A549 treated with AZD2906 at 1 μM for 4 hours (cell line): ENCODE data around the gene NANOS1. TPM values are rescaled to one million over a fixed set of nuclear protein-coding genes. Genes with fewer than 3 reads are reported as not detected.

Experiments used
- total RNA-seq: library from RNA; stranded (reverse); fragments of 200-300 nt; extraction: Qiagen RNA extraction; gene quantifications from 5 replicates; pipeline ENCODE4 v1.2.3, GENCODE V29; 2022

NANOS1 gene
- total RNA-seq: 2.0 to 3.4 TPM (median 2.9 TPM) in 5 replicates

GRCh38 chr10:119029613-119030420 is at the start of gene NANOS1:
TSS of gene NANOS1 (plus strand) at chr10:119029714. CDS start at chr10:119029802, 88 bp downstream.

GRCh38 chr10:119080521-119081259 is 51.2 kb downstream of the NANOS1 start, which contains the start of gene EIF3A:
TSS of gene EIF3A (minus strand) at chr10:119080817. CDS start at chr10:119080676, 141 bp downstream.

Other genes starting within 250 kb of the NANOS1 start
- gene EIF3A, start 51.1 kb downstream of the NANOS1 start, total RNA-seq: 113 to 166 TPM (median 126 TPM) in 5 replicates
- 48.3 to 65.0 TPM (median 53.1 TPM) in 5 replicates for gene DENND10, start 74.4 kb downstream of the NANOS1 start, total RNA-seq
- 39.8 to 50.3 TPM (median 44.5 TPM) in 5 replicates for gene SFXN4, start 136.0 kb downstream of the NANOS1 start, total RNA-seq
- gene PRDX3, start 149.1 kb downstream of the NANOS1 start, total RNA-seq: 289 to 325 TPM (median 310 TPM) in 5 replicates
- 8.5 to 11.0 TPM (median 10.1 TPM) in 5 replicates for gene GRK5, start 177.9 kb downstream of the NANOS1 start, total RNA-seq